ENCODE results near the gene DEAF1.
A peak's percentile ranks its signal among the peaks of the same experiment; 100 is the strongest.
"Not testable (repeated sequence)": the region's sequence is repeated elsewhere in the genome, so short reads cannot be mapped to it uniquely, and the experiment has no call there.

The DEAF1 gene

GRCh38 chr11:673866-674265, 21.2 kb downstream of the DEAF1 start:
- no peak for DNase-seq
- H3K27ac Mint-ChIP-seq: peak overlapping the region in 1 of 2 donors; percentile 63

GRCh38 chr11:665704-666281, 29.2 kb downstream of the DEAF1 start:
- Mint-ChIP-seq H3K27me3 (no peaks in the 10 kb centered on the region), H3K27ac (peak overlapping the region; percentile 32 to 70), H3K36me3 (ENCODE audit: insufficient read depth) (peaks cover 11% of the 10 kb centered on the region), H3K4me3 (no peak overlapping the region), H3K4me1 (ENCODE audit: low read depth in 2 of 2) (peaks cover 3 to 7% of the 10 kb centered on the region in 2 donors), H3K9me3 (no peaks in the 10 kb centered on the region)
- ATAC-seq (replicated peaks): no peak
- DNase-seq: no peak

More at GRCh38 chr11:673866-674265, 21.2 kb downstream of the DEAF1 start:
- Mint-ChIP-seq H3K36me3 (ENCODE audit: insufficient read depth) (peaks cover 37% of the 10 kb centered on the region), H3K27me3 (no peaks in the 10 kb centered on the region), H3K4me3 (no peak overlapping the region), H3K4me1 (ENCODE audit: low read depth in 2 of 2) (no peaks in the 10 kb centered on the region), H3K9me3 (no peaks in the 10 kb centered on the region)
- ATAC-seq (replicated peaks): no peak

- H3K4me1 Mint-ChIP-seq (ENCODE audit: low read depth in 2 of 2): peaks cover 3 to 7% of the 10 kb centered on the region in 2 donors
Observed at GRCh38 chr11:665062-665703, 29.8 kb downstream of the DEAF1 start.

GRCh38 chr11:662689-663274, 32.2 kb downstream of the DEAF1 start:
- peaks cover 3 to 7% of the 10 kb centered on the region in 2 donors for H3K4me1 Mint-ChIP-seq (ENCODE audit: low read depth in 2 of 2)
- H3K27ac Mint-ChIP-seq: no peak overlapping the region
- H3K27me3 Mint-ChIP-seq: no peaks in the 10 kb centered on the region
- peaks cover 16% of the 10 kb centered on the region for H3K36me3 Mint-ChIP-seq (ENCODE audit: insufficient read depth)
- DNase-seq: peak in 1 of 3 experiments; percentile 22
- no peak overlapping the region for H3K4me3 Mint-ChIP-seq
- no peaks in the 10 kb centered on the region for H3K9me3 Mint-ChIP-seq
- ATAC-seq (replicated peaks): peak; percentile 43

More at GRCh38 chr11:665062-665703, 29.8 kb downstream of the DEAF1 start:
- ATAC-seq (replicated peaks): no peak
- DNase-seq: no peak
- peaks cover 11% of the 10 kb centered on the region for H3K36me3 Mint-ChIP-seq (ENCODE audit: insufficient read depth)
- H3K9me3 Mint-ChIP-seq: no peaks in the 10 kb centered on the region
- no peak overlapping the region for H3K27ac Mint-ChIP-seq
- H3K4me3 Mint-ChIP-seq: no peak overlapping the region
- no peaks in the 10 kb centered on the region for H3K27me3 Mint-ChIP-seq

GRCh38 chr11:660681-661444, 34.2 kb downstream of the DEAF1 start:
- Mint-ChIP-seq H3K27ac (no peak overlapping the region), H3K36me3 (ENCODE audit: insufficient read depth) (peaks cover 17% of the 10 kb centered on the region), H3K4me3 (no peak overlapping the region), H3K9me3 (no peaks in the 10 kb centered on the region), H3K27me3 (no peaks in the 10 kb centered on the region), H3K4me1 (ENCODE audit: low read depth in 2 of 2) (peaks cover 0 to 5% of the 10 kb centered on the region in 2 donors)
- ATAC-seq (replicated peaks): no peak
- no peak for DNase-seq

- Mint-ChIP-seq H3K27me3 (no peaks in the 10 kb centered on the region), H3K9me3 (no peaks in the 10 kb centered on the region), H3K4me3 (no peak overlapping the region), H3K4me1 (ENCODE audit: low read depth in 2 of 2) (peaks cover 0 to 5% of the 10 kb centered on the region in 2 donors), H3K36me3 (ENCODE audit: insufficient read depth) (peaks cover 17% of the 10 kb centered on the region), H3K27ac (no peak overlapping the region)
- ATAC-seq (replicated peaks) (no peak), DNase-seq (no peak)
Observed at GRCh38 chr11:660281-660680, 34.7 kb downstream of the DEAF1 start.

- Mint-ChIP-seq H3K27me3 (no peaks in the 10 kb centered on the region), H3K9me3 (no peaks in the 10 kb centered on the region), H3K4me1 (ENCODE audit: low read depth in 2 of 2) (peaks cover 0 to 5% of the 10 kb centered on the region in 2 donors), H3K4me3 (no peak overlapping the region), H3K27ac (no peak overlapping the region), H3K36me3 (ENCODE audit: insufficient read depth) (peaks cover 17% of the 10 kb centered on the region)
- ATAC-seq (replicated peaks) (no peak), DNase-seq (no peak)
Observed at GRCh38 chr11:659532-660085, 35.4 kb downstream of the DEAF1 start.

GRCh38 chr11:657691-658126, 37.3 kb downstream of the DEAF1 start:
- H3K9me3 Mint-ChIP-seq: no peaks in the 10 kb centered on the region
- peaks cover 0 to 3% of the 10 kb centered on the region in 2 donors for H3K4me1 Mint-ChIP-seq (ENCODE audit: low read depth in 2 of 2)
- no peak for DNase-seq
- peaks cover 13% of the 10 kb centered on the region for H3K36me3 Mint-ChIP-seq (ENCODE audit: insufficient read depth)
- ATAC-seq (replicated peaks): no peak
- H3K27ac Mint-ChIP-seq: no peak overlapping the region
- H3K27me3 Mint-ChIP-seq: no peaks in the 10 kb centered on the region
- H3K4me3 Mint-ChIP-seq: no peak overlapping the region

GRCh38 chr11:656866-657265, 38.2 kb downstream of the DEAF1 start:
- Mint-ChIP-seq H3K27ac (no peak overlapping the region), H3K4me3 (no peak overlapping the region), H3K27me3 (no peaks in the 10 kb centered on the region), H3K9me3 (no peaks in the 10 kb centered on the region), H3K4me1 (ENCODE audit: low read depth in 2 of 2) (peaks cover 0 to 1% of the 10 kb centered on the region in 2 donors), H3K36me3 (ENCODE audit: insufficient read depth) (peaks cover 13% of the 10 kb centered on the region)
- DNase-seq (no peak), ATAC-seq (replicated peaks) (no peak)

- DNase-seq (no peak), ATAC-seq (replicated peaks) (no peak)
- no peaks in the 10 kb centered on the region for H3K27me3 Mint-ChIP-seq
- H3K4me1 Mint-ChIP-seq (ENCODE audit: low read depth in 2 of 2): peaks cover 0 to 1% of the 10 kb centered on the region in 2 donors
- H3K27ac Mint-ChIP-seq: peak overlapping the region in 1 of 2 donors; percentile 6
- no peaks in the 10 kb centered on the region for H3K9me3 Mint-ChIP-seq
- peaks cover 13% of the 10 kb centered on the region for H3K36me3 Mint-ChIP-seq (ENCODE audit: insufficient read depth)
- no peak overlapping the region for H3K4me3 Mint-ChIP-seq
Observed at GRCh38 chr11:656426-656825, 38.6 kb downstream of the DEAF1 start.

GRCh38 chr11:655036-655726, 39.8 kb downstream of the DEAF1 start:
- Mint-ChIP-seq H3K9me3 (no peaks in the 10 kb centered on the region), H3K27ac (no peak overlapping the region), H3K4me1 (ENCODE audit: low read depth in 2 of 2) (peaks cover 0 to 1% of the 10 kb centered on the region in 2 donors), H3K36me3 (ENCODE audit: insufficient read depth) (peaks cover 15% of the 10 kb centered on the region), H3K4me3 (no peak overlapping the region), H3K27me3 (no peaks in the 10 kb centered on the region)
- ATAC-seq (replicated peaks) (no peak), DNase-seq (no peak)

- not testable (repeated sequence) for H3K27ac Mint-ChIP-seq; DNase-seq; H3K9me3 Mint-ChIP-seq; H3K4me3 Mint-ChIP-seq; H3K4me1 Mint-ChIP-seq (ENCODE audit: low read depth in 2 of 2); H3K27me3 Mint-ChIP-seq; ATAC-seq (replicated peaks)
- peaks cover 20% of the 10 kb centered on the region for H3K36me3 Mint-ChIP-seq (ENCODE audit: insufficient read depth)
Observed at GRCh38 chr11:654444-654843, 40.6 kb downstream of the DEAF1 start.

GRCh38 chr11:653837-654236, 41.2 kb downstream of the DEAF1 start:
- ATAC-seq (replicated peaks) (no peak), DNase-seq (no peak)
- Mint-ChIP-seq H3K36me3 (ENCODE audit: insufficient read depth) (peaks cover 18% of the 10 kb centered on the region), H3K27ac (no peak overlapping the region), H3K4me3 (no peak overlapping the region), H3K9me3 (no peaks in the 10 kb centered on the region), H3K4me1 (ENCODE audit: low read depth in 2 of 2) (peaks cover 0 to 1% of the 10 kb centered on the region in 2 donors), H3K27me3 (no peaks in the 10 kb centered on the region)
